Activated T-helper 1 cell treated with anti-CD3 and anti-CD28 coated beads, Interleukin-2, amount 50 U/mL, for 16 hours (primary cell): ENCODE results near the gene DCTPP1.
A peak's percentile ranks its signal among the peaks of the same experiment; 100 is the strongest.
"Not testable (repeated sequence)": the region's sequence is repeated elsewhere in the genome, so short reads cannot be mapped to it uniquely, and the experiment has no call there.

Source experiments
- DNase-seq, 2 donors: peaks; one replicate each; pipeline ENCODE4 v3.0.0-alpha.2; 2020; ENCODE audit warnings: low read depth in 1 of 2, low spot score in 1 of 2

DCTPP1 gene

DNA sequence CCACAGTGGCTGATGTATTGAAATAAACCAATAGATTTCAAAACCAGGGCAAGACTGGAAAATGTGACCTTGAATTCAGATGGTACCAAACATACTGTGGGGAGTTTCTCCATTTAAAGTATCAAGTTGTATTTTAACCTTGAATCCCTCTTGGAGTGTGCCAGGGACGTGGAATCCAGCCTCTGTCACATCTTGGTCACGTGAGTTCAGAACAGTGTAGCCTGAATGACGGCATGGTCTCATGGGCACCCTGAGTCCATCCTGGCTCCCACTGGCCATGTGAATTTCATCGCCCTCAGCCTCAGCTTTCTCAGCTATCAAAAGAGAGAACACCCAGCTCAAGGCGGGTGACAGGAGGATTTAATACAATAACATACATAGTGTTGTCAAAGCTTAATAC, 15.7 kb downstream of the DCTPP1 start:
- no peak for DNase-seq

DNA sequence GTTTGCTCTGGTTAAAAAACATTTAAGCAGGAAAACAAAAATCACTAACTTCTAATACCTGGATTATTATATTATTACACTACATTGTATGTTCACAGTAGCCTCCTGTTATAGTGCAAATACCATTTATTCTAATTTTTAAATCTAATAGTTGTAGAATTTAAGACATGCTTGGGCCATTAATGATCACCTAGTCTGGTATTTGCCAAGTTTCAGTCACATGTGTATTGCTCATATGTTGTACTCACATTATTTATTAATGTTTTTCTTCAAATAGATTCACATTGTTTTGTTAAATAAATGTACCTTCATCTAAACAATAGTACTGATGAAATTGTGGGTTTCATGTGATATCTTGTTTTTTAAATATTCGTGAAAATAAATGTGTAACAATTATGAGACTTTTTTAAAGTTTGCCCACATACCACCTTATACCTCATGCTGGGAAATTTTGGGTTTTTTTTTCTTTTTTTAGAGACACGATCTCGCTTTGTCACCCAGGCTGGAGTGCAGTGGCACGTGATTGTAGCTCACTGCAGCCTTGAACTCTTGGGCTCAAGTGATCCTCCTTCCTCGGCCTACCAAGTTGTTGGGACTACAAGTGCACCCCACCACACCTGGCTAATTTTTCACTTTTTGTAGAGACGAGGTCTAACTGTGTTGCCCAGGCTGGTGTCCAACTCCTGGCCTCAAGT, 16.6 kb downstream of the DCTPP1 start:
- no peak for DNase-seq

DNA sequence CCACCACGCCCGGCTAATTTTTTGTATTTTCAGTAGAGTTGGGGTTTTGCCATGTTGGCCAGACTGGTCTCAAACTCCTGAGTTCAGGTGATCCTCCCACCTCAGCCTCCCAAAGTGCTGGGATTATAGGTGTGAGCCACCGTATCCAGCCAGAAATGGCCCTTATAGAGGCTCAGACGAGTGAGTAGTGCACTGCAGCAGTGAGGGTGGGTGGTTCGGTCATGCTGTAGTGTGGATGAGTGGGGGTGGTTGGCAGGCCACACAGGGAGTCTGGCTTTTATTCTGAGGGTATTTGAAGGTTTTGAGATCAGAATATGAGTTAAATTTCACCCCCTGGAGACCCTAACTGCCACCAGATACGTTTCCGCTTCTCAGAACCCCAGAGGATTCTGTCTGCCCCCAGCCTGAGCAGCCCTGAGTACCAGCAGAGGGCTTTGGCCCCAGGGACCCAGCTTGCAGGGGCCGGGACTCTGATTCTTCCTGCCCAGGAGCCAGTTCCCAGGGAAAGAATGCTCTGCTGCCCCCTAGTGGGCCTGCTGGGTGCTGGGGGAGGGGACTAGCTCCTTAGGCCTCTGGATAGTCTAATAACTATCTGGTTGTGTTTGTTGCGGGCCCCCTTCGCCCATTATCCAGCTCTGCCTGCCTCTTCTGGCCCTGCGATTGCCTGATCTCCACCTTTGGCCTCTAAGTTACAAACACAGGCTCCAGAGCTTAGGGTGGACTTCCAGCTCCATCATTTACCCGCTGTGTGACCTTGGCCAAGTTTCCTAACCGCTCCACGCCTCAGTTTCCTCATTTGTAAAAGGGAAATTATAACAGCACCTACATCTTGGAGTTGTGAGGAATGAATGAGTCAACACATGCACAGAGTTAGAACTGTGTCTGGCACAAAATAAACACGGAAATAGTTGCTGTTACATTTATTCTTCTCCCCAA, 20.4 kb downstream of the DCTPP1 start:
- DNase-seq = peak; percentile 90 to 95

DNA sequence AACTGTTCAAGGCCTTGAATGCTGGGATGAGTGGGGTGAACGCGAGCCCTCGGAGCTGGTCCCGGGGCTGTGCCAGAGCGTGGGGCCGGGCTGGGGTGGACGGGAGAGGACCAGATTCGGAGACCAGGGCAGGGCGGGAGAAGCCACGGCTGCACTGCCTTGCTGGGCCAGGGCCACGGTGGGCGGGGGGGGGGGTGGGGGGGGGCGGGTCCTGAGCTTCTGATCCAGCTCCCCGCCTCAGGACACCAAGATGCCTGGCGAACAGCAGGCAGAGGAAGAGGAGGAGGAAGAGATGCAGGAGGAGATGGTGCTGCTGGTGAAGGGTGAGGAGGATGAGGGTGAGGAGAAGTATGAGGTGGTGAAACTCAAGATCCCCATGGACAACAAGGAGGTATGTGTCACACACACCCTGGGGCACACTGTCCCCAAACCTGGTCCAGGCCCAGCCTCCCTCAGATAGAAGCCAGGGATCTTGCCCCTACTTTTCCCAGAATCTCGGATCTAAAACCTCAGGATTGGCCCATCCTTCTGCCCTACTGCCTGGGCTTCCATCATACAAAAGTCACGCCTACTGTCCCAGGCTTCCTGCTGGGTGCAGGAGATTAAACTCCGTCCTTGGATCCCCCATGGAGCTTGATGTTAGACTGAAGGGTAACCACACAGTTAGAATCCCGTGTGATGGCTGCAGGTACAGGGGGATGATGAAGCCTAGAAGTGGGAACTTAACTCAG, 21.9 kb downstream of the DCTPP1 start:
- no peak for DNase-seq

DNA sequence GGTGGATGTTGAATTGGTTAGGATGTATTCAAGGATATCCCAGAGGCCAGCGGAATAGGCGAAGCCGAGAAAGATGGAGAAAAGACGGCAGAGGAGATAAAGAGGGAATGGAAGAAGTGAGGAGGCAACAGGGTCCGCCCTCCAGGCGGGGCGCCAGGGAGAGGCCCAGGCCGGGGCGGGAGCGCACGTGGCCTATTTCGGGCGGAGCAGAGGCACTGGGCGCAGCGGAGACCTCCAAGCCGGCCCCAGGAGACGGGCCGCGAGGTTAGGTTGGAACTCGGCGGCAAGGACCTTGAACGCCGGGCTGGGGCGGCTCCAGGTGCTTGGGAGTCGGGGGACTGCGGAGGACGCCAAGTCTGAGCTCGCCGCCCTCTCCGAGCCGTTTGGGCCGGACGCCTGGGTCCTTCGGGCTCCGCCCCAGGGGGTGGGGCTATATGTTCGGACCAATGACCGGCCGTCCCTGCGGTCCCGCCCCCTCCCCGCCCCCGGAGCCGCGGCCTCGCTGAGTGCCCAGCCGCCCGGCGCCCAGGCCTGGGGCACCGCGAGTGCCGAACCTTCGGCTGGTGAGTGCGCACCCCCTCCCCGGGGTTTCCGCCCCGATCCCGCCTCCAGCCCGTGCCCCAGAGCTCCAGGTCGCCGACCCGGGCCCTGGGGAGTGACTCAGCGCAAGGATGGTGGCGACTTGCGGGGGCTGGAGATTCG, 22.6 kb downstream of the DCTPP1 start, which contains the start of gene ZNF771:
Gene ZNF771 (plus strand): TSS at position 505 of the 702 bp plus-strand sequence. CDS start 448 bp downstream, outside the sequence.
- peak; percentile 80 to 88 for DNase-seq

DNA sequence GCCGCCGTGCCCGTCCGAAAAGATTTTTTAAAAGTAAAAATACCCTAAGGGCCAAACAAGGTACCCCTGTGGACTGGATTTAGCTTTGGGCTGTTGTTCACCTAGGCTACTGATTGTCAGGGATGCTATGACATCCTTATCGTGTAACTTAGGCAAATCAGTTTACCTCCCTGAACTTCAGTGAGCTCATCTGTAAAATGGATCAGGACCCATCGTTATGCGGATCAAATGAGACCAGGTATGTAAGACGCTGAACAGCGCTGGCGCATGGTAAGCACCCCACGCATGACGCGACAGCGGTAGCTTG, 23.1 kb downstream of the DCTPP1 start:
- no peak for DNase-seq

DNA sequence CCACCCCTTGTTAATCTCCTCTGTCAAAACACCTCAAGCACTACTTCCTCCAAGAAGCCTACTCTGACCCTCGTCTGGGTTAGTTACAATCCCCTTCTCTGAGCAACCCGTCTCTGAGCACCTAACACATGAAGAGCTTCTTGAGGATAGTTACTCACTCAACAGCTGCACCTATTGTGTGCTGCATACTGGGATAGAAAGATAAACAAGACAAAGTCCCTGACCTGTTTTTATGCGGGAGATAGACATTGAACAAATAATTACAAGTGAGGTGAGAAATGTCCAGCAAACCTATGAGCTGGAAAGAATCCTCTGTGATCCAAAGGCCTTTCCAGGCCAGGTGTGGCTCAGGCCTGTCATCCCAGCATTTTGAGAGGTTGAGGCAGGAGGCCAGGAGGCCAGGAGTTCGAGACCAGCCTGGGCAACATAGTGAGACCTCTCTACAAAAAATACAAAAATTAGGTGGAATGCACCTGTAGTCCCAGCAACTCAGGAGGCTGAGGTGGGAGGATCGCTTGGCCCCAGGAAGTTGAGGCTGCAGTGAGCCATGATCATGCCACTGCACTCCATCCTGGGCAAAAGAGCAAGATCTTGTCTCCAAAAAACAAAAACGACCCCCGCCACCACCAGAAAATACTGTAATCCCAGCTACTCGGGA, 27.9 kb downstream of the DCTPP1 start:
- no peak for DNase-seq

DNA sequence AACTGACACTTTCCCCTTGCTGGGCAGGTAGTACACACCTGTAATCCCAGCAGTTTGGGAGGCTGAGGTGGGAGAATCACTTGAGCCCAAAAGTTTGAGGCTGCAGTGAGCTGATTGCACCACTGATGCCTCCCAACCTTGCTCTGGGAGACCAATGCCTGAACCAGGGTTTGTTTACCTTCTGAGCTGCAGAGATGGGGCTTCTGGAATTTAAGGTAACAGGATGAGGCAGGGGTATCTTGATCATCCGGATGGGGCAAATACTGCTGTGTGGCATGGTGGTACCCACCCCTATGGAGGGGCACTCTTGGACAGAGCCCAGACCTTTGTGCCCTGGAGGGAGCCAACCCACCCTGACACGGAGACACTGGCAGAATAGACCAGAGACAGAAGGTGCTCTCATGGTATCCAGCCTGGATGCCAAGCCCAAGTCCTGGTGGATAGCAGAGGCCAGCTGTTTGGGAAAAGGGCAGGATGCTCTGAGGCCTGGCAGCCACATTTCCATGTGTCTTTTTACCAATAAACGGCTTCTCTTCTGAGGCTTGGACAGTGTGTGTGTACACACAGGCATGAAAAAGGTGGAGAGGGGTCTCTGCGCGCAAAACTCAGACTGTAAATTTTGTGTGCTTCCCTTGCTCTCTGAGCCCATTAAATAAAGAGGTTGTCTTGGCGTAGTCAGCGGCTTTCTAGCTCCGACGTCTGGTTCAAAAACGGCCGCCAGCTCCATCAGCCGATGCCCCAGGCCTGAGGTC, 30.2 kb downstream of the DCTPP1 start:
- no peak for DNase-seq

DNA sequence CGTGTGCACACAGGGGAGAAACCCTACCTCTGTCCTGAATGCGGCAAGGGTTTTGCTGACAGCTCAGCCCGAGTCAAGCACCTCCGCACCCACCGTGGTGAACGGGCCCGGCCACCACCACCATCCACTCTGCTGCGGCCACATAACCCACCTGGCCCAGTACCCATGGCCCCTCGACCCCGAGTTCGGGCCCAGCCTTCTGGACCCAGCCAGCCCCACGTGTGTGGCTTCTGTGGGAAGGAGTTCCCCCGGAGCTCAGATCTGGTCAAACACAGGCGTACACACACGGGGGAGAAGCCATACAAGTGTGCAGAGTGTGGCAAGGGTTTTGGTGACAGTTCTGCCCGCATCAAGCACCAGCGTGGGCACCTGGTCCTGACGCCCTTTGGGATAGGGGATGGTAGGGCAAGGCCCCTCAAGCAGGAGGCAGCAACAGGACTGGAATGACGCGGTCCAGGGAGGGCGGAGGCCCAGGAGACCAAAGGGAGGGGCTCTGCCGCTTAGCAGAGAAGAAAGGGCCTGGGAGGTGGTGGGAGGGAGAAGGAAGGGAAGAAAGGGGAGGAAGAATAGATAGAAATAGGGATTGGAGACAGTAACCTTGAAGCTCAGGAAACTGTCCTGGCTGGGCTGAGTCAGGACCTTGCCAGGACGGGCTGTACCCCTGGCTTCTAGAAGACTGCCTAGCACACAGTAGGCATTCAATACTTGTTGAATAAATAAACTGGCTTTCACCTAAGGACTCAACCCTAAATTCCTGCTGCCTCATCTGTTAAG, 31.0 kb downstream of the DCTPP1 start:
- no peak for DNase-seq

DNA sequence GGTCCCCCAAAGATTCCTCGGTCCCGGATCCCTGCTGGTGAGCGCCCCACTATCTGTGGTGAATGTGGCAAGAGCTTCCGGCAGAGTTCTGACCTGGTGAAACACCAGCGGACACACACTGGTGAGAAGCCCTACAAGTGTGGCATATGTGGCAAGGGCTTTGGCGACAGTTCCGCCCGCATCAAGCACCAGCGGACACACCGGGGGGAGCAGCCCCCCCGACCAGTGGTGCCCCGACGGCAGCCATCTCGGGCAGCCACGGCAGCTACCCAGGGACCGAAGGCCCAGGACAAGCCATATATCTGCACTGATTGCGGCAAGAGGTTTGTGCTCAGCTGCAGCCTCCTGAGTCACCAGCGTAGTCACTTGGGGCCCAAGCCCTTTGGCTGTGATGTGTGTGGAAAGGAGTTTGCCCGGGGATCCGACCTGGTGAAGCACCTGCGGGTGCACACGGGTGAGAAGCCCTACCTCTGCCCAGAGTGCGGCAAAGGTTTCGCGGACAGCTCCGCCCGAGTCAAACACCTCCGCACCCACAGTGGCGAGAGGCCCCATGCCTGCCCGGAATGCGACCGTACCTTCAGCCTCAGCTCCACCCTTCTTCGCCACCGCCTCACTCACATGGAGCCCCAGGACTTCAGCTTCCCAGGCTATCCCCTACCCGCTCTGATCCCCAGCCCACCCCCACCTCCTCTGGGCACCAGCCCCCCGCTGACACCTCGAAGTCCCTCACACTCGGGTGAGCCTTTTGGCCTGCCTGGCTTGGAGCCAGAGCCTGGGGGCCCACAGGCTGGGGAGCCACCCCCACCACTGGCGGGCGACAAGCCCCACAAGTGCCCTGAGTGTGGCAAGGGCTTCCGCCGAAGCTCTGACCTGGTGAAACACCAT, 31.8 kb downstream of the DCTPP1 start:
- DNase-seq = no peak

DNA sequence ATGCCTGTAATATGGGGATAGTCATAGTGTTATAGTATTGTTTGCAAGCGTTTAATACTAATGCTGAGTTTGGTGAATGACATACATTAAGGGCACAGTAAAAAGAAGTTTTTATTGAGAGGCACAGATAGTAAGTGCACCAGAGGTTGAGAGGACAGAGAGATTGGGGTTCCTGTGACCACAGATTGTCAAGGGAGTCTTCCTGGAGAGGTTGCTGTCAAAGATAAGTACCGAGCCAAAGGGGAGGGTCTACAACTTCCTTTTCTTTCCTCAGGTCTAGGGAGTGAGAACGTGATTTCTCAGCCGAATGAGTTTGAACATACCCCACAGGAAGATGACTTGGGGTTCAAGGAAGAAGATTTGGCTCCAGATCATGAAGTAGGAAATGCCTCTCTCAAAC, 32.8 kb downstream of the DCTPP1 start:
- no peak for DNase-seq

DNA sequence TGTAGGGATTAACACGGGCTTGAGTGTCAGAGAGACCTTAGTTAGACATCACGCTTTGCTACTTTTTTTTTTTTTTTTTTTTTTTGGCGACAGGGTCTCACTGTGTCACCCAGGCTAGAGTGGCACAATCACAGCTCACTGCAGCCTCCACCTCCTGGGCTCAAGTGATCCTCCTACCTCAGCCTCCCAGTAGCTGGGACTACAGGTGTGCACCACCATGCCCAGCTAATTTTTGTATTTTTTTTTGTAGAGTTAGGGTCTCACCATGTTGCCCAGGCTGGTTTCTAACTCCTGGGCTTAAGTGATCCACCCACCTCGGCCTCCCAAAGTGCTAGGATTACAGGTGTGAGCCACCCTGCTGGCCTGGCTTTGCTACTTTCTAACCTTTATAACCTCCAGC, 33.2 kb downstream of the DCTPP1 start:
- not testable (repeated sequence) for DNase-seq

DNA sequence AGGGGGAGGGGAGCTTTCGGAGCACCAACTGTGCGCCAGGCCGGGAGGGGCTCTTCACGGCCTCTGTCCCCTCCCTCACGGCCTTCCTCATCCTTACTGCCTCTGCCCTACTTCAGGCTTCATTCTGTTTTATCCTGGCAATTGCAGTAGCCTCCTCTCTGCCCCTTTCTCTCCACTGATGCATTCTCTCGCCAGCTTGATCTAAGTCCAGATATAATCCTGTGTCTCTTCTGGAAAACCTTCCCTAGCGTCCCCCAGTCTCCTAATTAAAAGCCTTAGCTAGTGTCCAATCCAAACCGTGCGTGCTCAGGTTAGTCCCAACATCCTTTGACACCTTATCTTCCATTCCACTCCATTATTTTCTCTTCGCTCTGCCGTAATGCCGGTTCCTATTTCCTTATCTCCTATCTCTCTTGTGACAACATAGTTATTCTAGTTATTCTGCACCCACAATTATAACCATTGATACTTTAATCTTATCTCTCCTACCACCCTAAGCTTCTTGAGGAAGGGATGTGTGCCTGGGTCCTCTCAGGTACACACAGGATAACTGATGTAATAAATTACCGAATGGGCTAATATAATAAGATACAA, 33.7 kb downstream of the DCTPP1 start:
- no peak for DNase-seq

DNA sequence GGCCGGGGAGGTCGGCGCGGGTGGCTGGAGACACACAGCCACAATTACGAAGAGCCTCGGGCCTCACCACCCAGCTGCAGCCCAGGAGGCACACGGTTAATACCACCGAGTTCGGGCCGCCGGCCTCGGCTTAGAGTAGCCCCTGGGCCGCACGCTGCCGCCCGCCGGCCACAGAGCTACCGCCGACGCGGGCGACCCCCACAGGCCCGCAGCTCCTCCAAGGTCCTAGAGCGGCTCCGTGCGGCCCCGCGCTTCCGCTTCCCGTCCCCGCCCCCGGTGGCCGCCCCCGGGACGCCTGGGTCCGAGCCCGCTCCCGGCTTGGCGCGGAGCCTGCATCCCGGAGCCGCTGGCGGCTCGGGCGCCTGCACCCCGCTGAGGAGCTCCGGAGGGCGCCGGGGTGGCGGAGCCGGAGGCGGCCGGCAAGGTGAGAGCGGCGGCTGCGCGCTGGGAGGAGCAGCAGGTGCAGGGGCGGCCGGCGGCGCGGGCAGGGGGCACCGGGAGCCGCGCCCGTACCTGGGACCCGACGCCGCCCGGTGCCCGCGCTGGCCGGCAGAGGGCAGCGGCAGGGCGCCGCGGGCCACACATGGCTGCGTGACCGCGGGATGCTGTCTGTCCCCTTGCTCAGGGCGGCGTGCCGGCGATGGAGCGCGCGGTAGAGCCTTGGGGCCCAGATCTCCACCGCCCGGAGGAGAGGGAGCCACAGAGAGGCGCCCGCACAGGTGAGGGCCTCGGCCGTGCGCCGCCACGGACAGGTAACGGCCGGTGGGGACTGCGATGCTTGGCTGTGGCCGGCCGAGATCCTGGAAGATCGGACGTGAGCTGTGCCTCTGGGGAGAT, 34.5 kb downstream of the DCTPP1 start, which contains the start of gene ZNF48:
Gene ZNF48 (plus strand): TSS at position 266 of the 837 bp plus-strand sequence. CDS start 375 bp downstream, at position 641.
- peak in 1 of 2 donors; percentile 51 for DNase-seq

DNA sequence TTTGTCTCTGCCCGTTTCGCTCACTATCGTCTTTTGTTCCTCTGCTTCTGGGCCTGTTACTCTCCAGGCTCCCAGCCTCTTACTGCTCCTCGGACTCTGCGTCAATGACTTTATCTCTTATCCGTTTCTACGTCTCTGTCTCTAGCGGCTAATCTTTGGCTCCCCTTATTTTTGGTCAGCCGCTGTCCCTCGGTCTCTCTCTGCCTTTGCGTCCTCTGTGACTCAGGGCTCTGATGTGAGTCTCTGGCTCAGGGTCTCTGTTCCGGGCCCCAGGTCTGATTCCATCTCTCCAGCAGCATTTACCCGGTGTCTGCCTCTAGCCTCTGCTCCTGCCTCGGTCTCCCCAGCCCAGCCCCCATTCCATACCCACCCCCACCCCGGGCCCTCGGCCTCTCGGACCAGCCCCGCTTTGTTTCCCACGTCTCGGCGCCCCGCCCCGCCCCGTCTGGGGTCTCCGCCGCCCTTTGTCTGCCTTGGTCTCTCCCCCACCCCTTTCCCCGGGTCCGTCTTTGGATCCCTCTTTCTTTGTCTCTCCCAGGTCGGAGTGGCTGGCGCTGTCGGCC, 35.2 kb downstream of the DCTPP1 start:
- no peak for DNase-seq

DNA sequence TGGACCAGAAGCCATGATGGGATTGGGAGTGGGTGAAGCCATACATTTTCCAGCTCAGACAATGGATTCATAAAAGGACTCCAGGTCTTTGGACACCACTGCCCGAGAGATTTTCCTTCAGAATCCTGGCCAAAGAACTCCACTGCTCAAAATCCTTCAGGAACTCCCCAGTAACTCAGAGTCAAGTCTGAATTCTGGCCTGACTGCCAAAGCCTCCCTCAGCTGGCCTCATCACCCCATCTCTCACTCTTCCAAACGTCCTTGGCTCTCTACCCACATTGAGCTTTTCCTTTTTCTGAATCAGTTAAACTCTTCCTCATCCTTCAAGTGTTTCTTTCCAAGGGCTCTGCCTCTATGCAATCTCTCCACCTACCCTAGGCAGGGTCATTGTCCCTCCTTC, 46.3 kb downstream of the DCTPP1 start:
- DNase-seq = no peak
